ENCODE data around the gene FBXO10.

DNA sequence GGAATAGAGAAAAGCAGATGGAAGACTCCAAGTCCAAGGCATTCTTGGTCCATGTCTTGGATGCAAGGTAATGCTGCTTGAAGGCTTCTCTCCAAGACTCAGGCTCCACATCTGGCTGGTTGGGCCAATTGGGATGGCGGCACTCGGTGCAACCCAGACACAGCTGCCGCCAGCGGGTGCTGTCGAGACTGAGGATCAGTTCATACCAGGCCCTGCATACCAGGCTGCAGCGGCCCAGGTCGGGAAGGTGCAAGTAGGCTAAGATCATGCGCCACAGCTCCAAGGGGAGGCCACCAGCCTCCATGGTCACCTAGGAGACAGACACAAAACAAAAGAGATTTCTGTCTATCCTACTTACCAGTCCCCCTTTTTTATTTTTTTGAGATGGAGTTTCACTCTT is 34.7 kb downstream of the FBXO10 start:
- TF ChIP-seq POLR2A (IDR thresholded peaks at IDR 0.05) = no peak
- TF ChIP-seq, protein P1, sequence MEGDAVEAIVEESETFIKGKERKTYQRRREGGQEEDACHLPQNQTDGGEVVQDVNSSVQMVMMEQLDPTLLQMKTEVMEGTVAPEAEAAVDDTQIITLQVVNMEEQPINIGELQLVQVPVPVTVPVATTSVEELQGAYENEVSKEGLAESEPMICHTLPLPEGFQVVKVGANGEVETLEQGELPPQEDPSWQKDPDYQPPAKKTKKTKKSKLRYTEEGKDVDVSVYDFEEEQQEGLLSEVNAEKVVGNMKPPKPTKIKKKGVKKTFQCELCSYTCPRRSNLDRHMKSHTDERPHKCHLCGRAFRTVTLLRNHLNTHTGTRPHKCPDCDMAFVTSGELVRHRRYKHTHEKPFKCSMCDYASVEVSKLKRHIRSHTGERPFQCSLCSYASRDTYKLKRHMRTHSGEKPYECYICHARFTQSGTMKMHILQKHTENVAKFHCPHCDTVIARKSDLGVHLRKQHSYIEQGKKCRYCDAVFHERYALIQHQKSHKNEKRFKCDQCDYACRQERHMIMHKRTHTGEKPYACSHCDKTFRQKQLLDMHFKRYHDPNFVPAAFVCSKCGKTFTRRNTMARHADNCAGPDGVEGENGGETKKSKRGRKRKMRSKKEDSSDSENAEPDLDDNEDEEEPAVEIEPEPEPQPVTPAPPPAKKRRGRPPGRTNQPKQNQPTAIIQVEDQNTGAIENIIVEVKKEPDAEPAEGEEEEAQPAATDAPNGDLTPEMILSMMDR (IDR thresholded peaks at IDR 0.05) = no peak

Measured in breast epithelium (tissue), 3 donors.